ENCODE results near the gene CSDE1. TPM values are rescaled to one million over a fixed set of nuclear protein-coding genes. Genes with fewer than 3 reads are reported as not detected.
A peak's percentile ranks its signal among the peaks of the same experiment; 100 is the strongest.

Gene CSDE1
- total RNA-seq, 1 experiment from 2014 or later, result 322 TPM

GRCh38 chr1:114749835-114750234 is 7.9 kb downstream of the CSDE1 start:
- DNase-seq (ENCODE audit: low read depth), result no peak

GRCh38 chr1:114746450-114747121 is 11.2 kb downstream of the CSDE1 start:
- DNase-seq (ENCODE audit: low read depth), result no peak

GRCh38 chr1:114745291-114745690 is 12.5 kb downstream of the CSDE1 start:
- peak; percentile 34 for DNase-seq (ENCODE audit: low read depth)

GRCh38 chr1:114741963-114742746 is 15.6 kb downstream of the CSDE1 start:
- no peak for DNase-seq (ENCODE audit: low read depth)

GRCh38 chr1:114740331-114740730 is 17.5 kb downstream of the CSDE1 start:
- no peak for DNase-seq (ENCODE audit: low read depth)

- DNase-seq (ENCODE audit: low read depth), result no peak
Measured at GRCh38 chr1:114737314-114737849, 20.4 kb downstream of the CSDE1 start.

- no peak for DNase-seq (ENCODE audit: low read depth)
Measured at GRCh38 chr1:114735479-114735878, 22.3 kb downstream of the CSDE1 start.

GRCh38 chr1:114729782-114730181 is 28.0 kb downstream of the CSDE1 start:
- no peak for DNase-seq (ENCODE audit: low read depth)

GRCh38 chr1:114728553-114728952 is 29.2 kb downstream of the CSDE1 start:
- no peak for DNase-seq (ENCODE audit: low read depth)

GRCh38 chr1:114725230-114725629 is 32.6 kb downstream of the CSDE1 start:
- DNase-seq (ENCODE audit: low read depth), result no peak

GRCh38 chr1:114723915-114724314 is 33.9 kb downstream of the CSDE1 start:
- no peak for DNase-seq (ENCODE audit: low read depth)

GRCh38 chr1:114723457-114723856 is 34.3 kb downstream of the CSDE1 start:
- no peak for DNase-seq (ENCODE audit: low read depth)

- no peak for DNase-seq (ENCODE audit: low read depth)
Measured at GRCh38 chr1:114720492-114720891, 37.3 kb downstream of the CSDE1 start.

GRCh38 chr1:114719424-114719787 is 38.4 kb downstream of the CSDE1 start:
- peak; percentile 58 for DNase-seq (ENCODE audit: low read depth)

- DNase-seq (ENCODE audit: low read depth), result peak; percentile 69
Measured at GRCh38 chr1:114718661-114719423, 38.9 kb downstream of the CSDE1 start.

GRCh38 chr1:114716304-114717170 is 41.2 kb downstream of the CSDE1 start, which contains the start of gene NRAS:
Gene NRAS, minus strand, starts transcription at chr1:114716771. Its CDS starts 611 bp downstream, at chr1:114716160.
- DNase-seq (ENCODE audit: low read depth), result peak; percentile 90

GRCh38 chr1:114715952-114716303 is 41.9 kb downstream of the CSDE1 start:
- no peak for DNase-seq (ENCODE audit: low read depth)

GRCh38 chr1:114712977-114713376 is 44.8 kb downstream of the CSDE1 start:
- no peak for DNase-seq (ENCODE audit: low read depth)

- no peak for DNase-seq (ENCODE audit: low read depth)
Measured at GRCh38 chr1:114710360-114710759, 47.4 kb downstream of the CSDE1 start.

- DNase-seq (ENCODE audit: low read depth), result no peak
Measured at GRCh38 chr1:114707604-114708003, 50.2 kb downstream of the CSDE1 start.

- DNase-seq (ENCODE audit: low read depth), result no peak
Measured at GRCh38 chr1:114703242-114703641, 54.5 kb downstream of the CSDE1 start.
